Measurements from ENCODE around the gene RIMBP3B.
"Not testable (repeated sequence)": the region's sequence is repeated elsewhere in the genome, so short reads cannot be mapped to it uniquely, and the experiment has no call there.

Gene RIMBP3B

DNA sequence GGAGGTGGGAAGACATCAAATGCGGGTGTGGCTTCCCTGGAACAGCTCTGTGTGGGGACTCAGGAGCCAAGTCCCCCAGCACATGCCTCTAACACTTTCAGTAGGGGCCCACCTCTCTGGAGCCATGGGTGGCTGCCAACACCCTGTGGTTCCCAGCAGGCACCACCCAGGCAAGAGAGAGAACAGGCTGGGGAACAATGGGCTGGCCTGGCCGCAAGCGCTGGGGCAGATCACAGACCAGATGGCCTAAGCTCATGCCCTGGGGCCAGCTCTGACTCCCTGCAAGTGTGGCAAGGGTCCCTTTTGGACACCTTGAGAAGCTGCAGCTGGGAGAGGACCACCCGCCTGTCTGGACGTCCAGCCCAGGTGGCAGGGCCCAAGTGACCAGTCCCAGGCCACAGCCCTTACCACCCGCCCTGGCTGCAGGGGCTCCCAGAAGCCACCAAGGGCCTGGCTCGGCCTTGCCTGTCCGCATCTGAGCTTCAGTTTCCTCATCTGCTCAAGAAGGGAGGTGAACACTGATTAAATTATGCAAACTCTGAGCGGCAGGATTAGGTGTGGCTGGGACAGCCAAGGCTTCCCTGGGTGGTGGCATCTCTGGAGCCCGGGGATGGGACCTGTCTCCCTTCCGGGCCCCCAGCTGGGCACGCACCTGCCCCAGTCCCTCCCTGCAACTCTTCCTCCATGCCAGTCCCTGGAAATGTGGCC, 14.8 kb upstream of the RIMBP3B start:
- not testable (repeated sequence) for H3K27me3 ChIP-seq (ENCODE audit: insufficient read depth, low read length); H3K27ac ChIP-seq (ENCODE audit: low read depth, low read length, poor library complexity, severe bottlenecking); H3K4me2 ChIP-seq (ENCODE audit: low read length); H3F3A ChIP-seq (ENCODE audit: insufficient read depth, low read length); H3K79me2 ChIP-seq (ENCODE audit: insufficient read depth, low read length); H3K4me1 ChIP-seq (ENCODE audit: insufficient read depth, low read length, severe bottlenecking); H3K9me3 ChIP-seq (ENCODE audit: low read length); H3K9me2 ChIP-seq (ENCODE audit: low read depth, low read length); H3K36me3 ChIP-seq (ENCODE audit: insufficient read depth, low read length); H3K4me3 ChIP-seq (ENCODE audit: low read depth, low read length, poor library complexity, severe bottlenecking); H4K20me1 ChIP-seq (ENCODE audit: insufficient read depth, low read length); H3K9ac ChIP-seq (ENCODE audit: low read length); H2AFZ ChIP-seq (ENCODE audit: low read length)

DNA sequence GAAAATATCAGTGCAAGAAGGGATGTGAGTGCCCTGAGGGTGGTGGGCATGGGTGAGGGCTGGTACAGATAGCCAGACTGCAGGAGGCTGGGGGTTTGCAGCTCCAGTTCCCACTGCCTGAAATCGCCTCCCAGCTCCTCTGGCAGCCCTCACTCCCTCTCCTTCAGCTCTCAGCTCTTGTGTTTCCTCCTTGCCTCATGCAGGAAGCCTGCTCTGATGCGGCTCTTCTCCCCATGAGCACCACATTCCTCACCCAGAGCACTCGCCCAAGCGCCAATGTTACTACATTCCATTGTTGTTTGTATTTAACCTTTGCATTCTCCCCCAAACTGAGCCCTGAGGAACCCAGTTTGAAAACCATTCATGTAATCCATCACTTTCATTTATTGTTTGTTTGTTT, 7.7 kb upstream of the RIMBP3B start:
- not testable (repeated sequence) for H3K9me3 ChIP-seq (ENCODE audit: low read length); H3F3A ChIP-seq (ENCODE audit: insufficient read depth, low read length); H4K20me1 ChIP-seq (ENCODE audit: insufficient read depth, low read length); H3K9me2 ChIP-seq (ENCODE audit: low read depth, low read length); H3K36me3 ChIP-seq (ENCODE audit: insufficient read depth, low read length); H3K4me3 ChIP-seq (ENCODE audit: low read depth, low read length, poor library complexity, severe bottlenecking); H3K4me1 ChIP-seq (ENCODE audit: insufficient read depth, low read length, severe bottlenecking); H3K27ac ChIP-seq (ENCODE audit: low read depth, low read length, poor library complexity, severe bottlenecking); H3K79me2 ChIP-seq (ENCODE audit: insufficient read depth, low read length); H3K27me3 ChIP-seq (ENCODE audit: insufficient read depth, low read length); H3K9ac ChIP-seq (ENCODE audit: low read length); H2AFZ ChIP-seq (ENCODE audit: low read length); H3K4me2 ChIP-seq (ENCODE audit: low read length)

DNA sequence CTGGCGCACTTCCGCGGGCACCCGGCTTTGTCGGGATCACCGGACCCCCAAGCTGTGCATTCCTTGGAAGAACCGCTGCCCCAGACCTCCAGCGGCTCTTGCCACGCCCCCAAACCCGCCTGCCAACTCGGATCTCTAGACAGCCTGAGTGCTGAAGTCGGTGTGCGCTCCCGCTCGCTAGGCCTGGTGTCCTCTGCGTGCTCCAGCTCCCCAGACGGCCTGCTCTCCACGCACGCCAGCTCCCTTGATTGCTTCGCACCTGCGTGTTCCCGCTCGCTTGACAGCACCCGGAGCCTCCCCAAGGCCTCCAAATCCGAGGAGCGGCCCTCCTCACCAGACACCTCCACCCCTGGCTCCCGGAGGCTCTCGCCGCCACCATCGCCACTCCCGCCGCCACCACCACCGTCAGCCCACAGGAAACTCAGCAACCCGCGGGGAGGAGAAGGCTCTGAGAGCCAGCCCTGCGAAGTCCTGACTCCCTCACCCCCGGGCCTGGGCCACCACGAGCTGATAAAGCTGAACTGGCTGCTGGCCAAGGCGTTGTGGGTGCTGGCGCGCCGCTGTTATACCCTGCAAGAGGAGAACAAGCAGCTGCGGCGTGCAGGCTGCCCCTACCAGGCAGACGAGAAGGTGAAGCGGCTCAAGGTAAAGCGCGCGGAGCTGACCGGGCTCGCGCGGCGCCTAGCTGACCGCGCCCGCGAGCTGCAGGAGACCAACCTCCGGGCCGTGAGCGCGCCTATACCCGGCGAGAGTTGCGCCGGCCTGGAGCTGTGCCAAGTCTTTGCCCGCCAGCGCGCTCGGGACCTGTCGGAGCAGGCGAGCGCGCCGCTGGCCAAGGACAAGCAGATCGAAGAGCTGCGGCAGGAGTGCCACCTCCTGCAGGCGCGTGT, 1.2 kb downstream of the RIMBP3B start:
- H3K9me2 ChIP-seq (ENCODE audit: low read depth, low read length); H3K79me2 ChIP-seq (ENCODE audit: insufficient read depth, low read length); H3K4me1 ChIP-seq (ENCODE audit: insufficient read depth, low read length, severe bottlenecking); H3F3A ChIP-seq (ENCODE audit: insufficient read depth, low read length); H3K27ac ChIP-seq (ENCODE audit: low read depth, low read length, poor library complexity, severe bottlenecking); H3K9ac ChIP-seq (ENCODE audit: low read length); H3K9me3 ChIP-seq (ENCODE audit: low read length); H4K20me1 ChIP-seq (ENCODE audit: insufficient read depth, low read length); H2AFZ ChIP-seq (ENCODE audit: low read length); H3K27me3 ChIP-seq (ENCODE audit: insufficient read depth, low read length); H3K4me3 ChIP-seq (ENCODE audit: low read depth, low read length, poor library complexity, severe bottlenecking); H3K36me3 ChIP-seq (ENCODE audit: insufficient read depth, low read length); H3K4me2 ChIP-seq (ENCODE audit: low read length): not testable (repeated sequence)

DNA sequence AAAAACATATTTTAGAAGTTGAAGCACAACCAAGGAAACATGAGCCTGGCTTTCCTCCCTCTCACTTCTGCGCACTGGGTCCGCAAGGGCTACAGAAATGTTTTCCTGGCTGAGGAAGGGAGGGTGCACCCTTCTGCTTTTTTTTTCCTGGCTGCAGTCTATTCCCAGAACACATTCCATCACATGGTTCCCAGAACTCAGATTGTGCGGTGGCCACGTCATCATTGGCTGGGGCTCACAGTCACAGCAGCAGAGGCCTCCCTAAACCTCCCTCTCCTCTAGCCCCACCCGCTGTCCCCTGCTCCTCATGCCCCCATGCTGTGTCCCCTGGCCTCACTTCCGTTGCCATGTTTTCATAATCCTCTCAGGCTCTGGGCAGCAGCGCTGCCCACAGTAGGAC, 5.9 kb downstream of the RIMBP3B start:
- H3K36me3 ChIP-seq (ENCODE audit: insufficient read depth, low read length); H2AFZ ChIP-seq (ENCODE audit: low read length); H3K79me2 ChIP-seq (ENCODE audit: insufficient read depth, low read length); H4K20me1 ChIP-seq (ENCODE audit: insufficient read depth, low read length); H3K4me2 ChIP-seq (ENCODE audit: low read length); H3F3A ChIP-seq (ENCODE audit: insufficient read depth, low read length); H3K9ac ChIP-seq (ENCODE audit: low read length); H3K9me2 ChIP-seq (ENCODE audit: low read depth, low read length); H3K4me1 ChIP-seq (ENCODE audit: insufficient read depth, low read length, severe bottlenecking); H3K27ac ChIP-seq (ENCODE audit: low read depth, low read length, poor library complexity, severe bottlenecking); H3K4me3 ChIP-seq (ENCODE audit: low read depth, low read length, poor library complexity, severe bottlenecking); H3K27me3 ChIP-seq (ENCODE audit: insufficient read depth, low read length); H3K9me3 ChIP-seq (ENCODE audit: low read length): not testable (repeated sequence)

DNA sequence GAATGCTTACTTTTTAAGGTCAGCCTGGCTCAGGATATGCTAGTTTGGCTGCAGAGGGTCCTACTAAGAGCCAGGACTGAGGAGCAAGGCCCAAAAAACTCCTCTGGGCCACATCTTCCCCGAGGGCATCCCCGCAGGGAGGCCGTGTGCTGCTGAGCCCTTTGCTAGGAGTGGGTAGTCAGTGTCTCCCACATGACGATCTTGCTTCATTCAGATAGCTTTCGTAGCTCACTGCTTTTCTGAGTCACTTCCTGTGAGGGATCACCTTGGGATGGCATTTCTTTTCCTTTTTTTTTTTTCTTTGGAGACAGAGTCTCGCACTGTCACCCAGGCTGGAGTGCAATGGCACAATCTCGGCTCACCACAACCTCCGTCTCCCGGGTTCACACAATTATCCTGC, 6.5 kb downstream of the RIMBP3B start:
- not testable (repeated sequence) for H3K79me2 ChIP-seq (ENCODE audit: insufficient read depth, low read length); H3K36me3 ChIP-seq (ENCODE audit: insufficient read depth, low read length); H3K9me2 ChIP-seq (ENCODE audit: low read depth, low read length); H4K20me1 ChIP-seq (ENCODE audit: insufficient read depth, low read length); H3K4me1 ChIP-seq (ENCODE audit: insufficient read depth, low read length, severe bottlenecking); H3K4me3 ChIP-seq (ENCODE audit: low read depth, low read length, poor library complexity, severe bottlenecking); H3K9ac ChIP-seq (ENCODE audit: low read length); H2AFZ ChIP-seq (ENCODE audit: low read length); H3F3A ChIP-seq (ENCODE audit: insufficient read depth, low read length); H3K27ac ChIP-seq (ENCODE audit: low read depth, low read length, poor library complexity, severe bottlenecking); H3K27me3 ChIP-seq (ENCODE audit: insufficient read depth, low read length); H3K4me2 ChIP-seq (ENCODE audit: low read length); H3K9me3 ChIP-seq (ENCODE audit: low read length)

DNA sequence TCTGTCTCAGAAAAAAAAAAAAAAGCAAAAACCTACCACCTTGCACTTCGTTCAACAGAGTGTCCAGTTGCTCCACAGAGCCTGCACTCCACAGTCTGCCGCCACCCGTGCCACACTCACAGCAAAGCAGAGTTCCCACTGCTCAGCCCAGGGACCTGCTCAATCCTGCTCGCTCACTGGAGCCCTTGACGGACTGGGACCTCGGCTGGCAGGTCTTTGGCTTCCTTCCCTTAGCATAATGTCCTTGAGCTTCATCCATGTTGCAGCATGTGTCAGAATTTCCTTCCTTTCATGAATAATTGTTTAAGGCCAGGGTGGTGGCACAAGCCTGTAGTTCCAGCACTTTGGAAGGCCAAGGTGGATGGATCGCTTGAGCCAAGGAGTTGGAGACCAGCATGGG, 11.1 kb downstream of the RIMBP3B start:
- H3K9me2 ChIP-seq (ENCODE audit: low read depth, low read length); H3K4me3 ChIP-seq (ENCODE audit: low read depth, low read length, poor library complexity, severe bottlenecking); H4K20me1 ChIP-seq (ENCODE audit: insufficient read depth, low read length); H3F3A ChIP-seq (ENCODE audit: insufficient read depth, low read length); H3K4me2 ChIP-seq (ENCODE audit: low read length); H2AFZ ChIP-seq (ENCODE audit: low read length); H3K4me1 ChIP-seq (ENCODE audit: insufficient read depth, low read length, severe bottlenecking); H3K36me3 ChIP-seq (ENCODE audit: insufficient read depth, low read length); H3K9me3 ChIP-seq (ENCODE audit: low read length); H3K27ac ChIP-seq (ENCODE audit: low read depth, low read length, poor library complexity, severe bottlenecking); H3K9ac ChIP-seq (ENCODE audit: low read length); H3K79me2 ChIP-seq (ENCODE audit: insufficient read depth, low read length); H3K27me3 ChIP-seq (ENCODE audit: insufficient read depth, low read length): not testable (repeated sequence)

DNA sequence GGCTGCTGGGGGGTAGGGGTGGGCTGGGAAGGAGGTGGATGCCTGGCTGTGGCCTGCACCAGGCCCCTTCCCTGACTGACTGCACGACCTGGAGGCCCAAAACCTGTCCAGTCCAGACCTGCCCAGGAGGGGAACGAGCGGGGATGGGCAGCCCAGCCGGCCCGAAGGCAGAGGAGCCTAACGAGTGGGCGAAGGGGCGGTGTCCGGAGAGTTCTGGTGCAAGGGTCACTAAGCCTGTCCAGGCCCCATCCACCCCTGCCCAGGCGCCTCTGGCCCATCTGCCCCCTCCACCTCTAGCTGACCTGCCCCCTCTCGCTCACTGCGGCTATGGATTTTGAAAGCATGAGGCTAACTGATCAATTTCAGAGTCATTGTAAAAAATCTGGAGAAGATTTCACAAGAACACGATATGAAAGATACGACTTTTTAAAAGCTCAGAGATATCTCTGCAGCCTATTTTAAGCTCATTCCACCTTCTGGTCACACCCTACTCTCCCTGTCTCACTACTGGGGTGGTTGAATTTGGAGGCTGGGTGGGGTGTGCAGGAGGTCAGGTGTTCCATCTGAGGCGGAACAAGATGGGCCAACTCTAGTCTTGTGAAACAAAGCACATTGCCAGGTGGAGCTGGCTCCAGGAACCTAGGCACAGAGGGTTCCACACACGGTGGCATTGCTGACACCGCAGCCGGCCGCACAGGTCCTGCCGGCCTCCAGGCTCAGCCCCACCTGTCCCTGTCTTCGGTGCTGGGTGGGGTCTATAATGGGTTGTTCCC, 17.8 kb downstream of the RIMBP3B start:
- not testable (repeated sequence) for H3K9ac ChIP-seq (ENCODE audit: low read length); H3F3A ChIP-seq (ENCODE audit: insufficient read depth, low read length); H3K36me3 ChIP-seq (ENCODE audit: insufficient read depth, low read length); H3K9me2 ChIP-seq (ENCODE audit: low read depth, low read length); H3K4me2 ChIP-seq (ENCODE audit: low read length); H3K27me3 ChIP-seq (ENCODE audit: insufficient read depth, low read length); H2AFZ ChIP-seq (ENCODE audit: low read length); H3K9me3 ChIP-seq (ENCODE audit: low read length); H3K79me2 ChIP-seq (ENCODE audit: insufficient read depth, low read length); H4K20me1 ChIP-seq (ENCODE audit: insufficient read depth, low read length); H3K4me3 ChIP-seq (ENCODE audit: low read depth, low read length, poor library complexity, severe bottlenecking); H3K27ac ChIP-seq (ENCODE audit: low read depth, low read length, poor library complexity, severe bottlenecking); H3K4me1 ChIP-seq (ENCODE audit: insufficient read depth, low read length, severe bottlenecking)
